ENCODE measurements around the gene BRINP1. TPM values are rescaled to one million over a fixed set of nuclear protein-coding genes. Genes with fewer than 3 reads are reported as not detected.

BRINP1 gene
- total RNA-seq, 2 donors from 2014 or later, result 1.8 to 4.3 TPM

GRCh38 chr9:119366909-119367682 lies 2.1 kb downstream of the BRINP1 start:
- Histone ChIP-seq H3K36me3 (no peaks in the 10 kb centered on the region), H3K27ac (no peak overlapping the region), H3K9me3 (no peaks in the 10 kb centered on the region), H3K4me3 (no peak overlapping the region), H3K27me3 (replicated peaks; ENCODE audit: insufficient read depth) (peaks cover 5% of the 10 kb centered on the region), H3K4me1 (ENCODE audit: control insufficient read depth in 1 of 2, low read depth in 2 of 2) (peaks cover 0 to 12% of the 10 kb centered on the region in 2 donors)
- no peak for ATAC-seq (ENCODE audit: insufficient number of reproducible peaks, low FRiP score, low read depth)
- no peak for DNase-seq (ENCODE audit: low spot score)
- TF ChIP-seq CTCF (IDR thresholded peaks at IDR 0.05), result no peak

GRCh38 chr9:119365291-119366027 lies 3.8 kb downstream of the BRINP1 start:
- Histone ChIP-seq H3K4me1 (ENCODE audit: control insufficient read depth in 1 of 2, low read depth in 2 of 2) (peaks cover 0 to 12% of the 10 kb centered on the region in 2 donors), H3K9me3 (no peaks in the 10 kb centered on the region), H3K4me3 (no peak overlapping the region), H3K27me3 (replicated peaks; ENCODE audit: insufficient read depth) (peaks cover 5% of the 10 kb centered on the region), H3K36me3 (no peaks in the 10 kb centered on the region), H3K27ac (no peak overlapping the region)
- DNase-seq (ENCODE audit: low spot score), result no peak
- TF ChIP-seq CTCF (IDR thresholded peaks at IDR 0.05), result no peak
- no peak for ATAC-seq (ENCODE audit: insufficient number of reproducible peaks, low FRiP score, low read depth)

GRCh38 chr9:119360237-119360636 lies 9.0 kb downstream of the BRINP1 start:
- H3K4me1 ChIP-seq (ENCODE audit: control insufficient read depth in 1 of 2, low read depth in 2 of 2), result no peaks in the 10 kb centered on the region
- no peak for ATAC-seq (ENCODE audit: insufficient number of reproducible peaks, low FRiP score, low read depth)
- no peaks in the 10 kb centered on the region for H3K36me3 ChIP-seq
- H3K4me3 ChIP-seq, result no peak overlapping the region
- no peak overlapping the region for H3K27ac ChIP-seq
- H3K9me3 ChIP-seq, result no peaks in the 10 kb centered on the region
- no peaks in the 10 kb centered on the region for H3K27me3 ChIP-seq (replicated peaks; ENCODE audit: insufficient read depth)
- DNase-seq (ENCODE audit: low spot score), result no peak
- no peak for TF ChIP-seq CTCF (IDR thresholded peaks at IDR 0.05)

GRCh38 chr9:119357336-119358096 lies 11.7 kb downstream of the BRINP1 start:
- no peak for TF ChIP-seq CTCF (IDR thresholded peaks at IDR 0.05)
- ATAC-seq (ENCODE audit: insufficient number of reproducible peaks, low FRiP score, low read depth) (no peak), DNase-seq (ENCODE audit: low spot score) (no peak)
- Histone ChIP-seq H3K27ac (no peak overlapping the region), H3K4me3 (no peak overlapping the region), H3K4me1 (ENCODE audit: control insufficient read depth in 1 of 2, low read depth in 2 of 2) (no peaks in the 10 kb centered on the region), H3K9me3 (no peaks in the 10 kb centered on the region), H3K36me3 (no peaks in the 10 kb centered on the region), H3K27me3 (replicated peaks; ENCODE audit: insufficient read depth) (no peaks in the 10 kb centered on the region)

- H3K4me3 ChIP-seq, result peak overlapping the region; percentile 37
- ATAC-seq (ENCODE audit: insufficient number of reproducible peaks, low FRiP score, low read depth), result no peak
- peaks cover 0 to 10% of the 10 kb centered on the region in 2 donors for H3K4me1 ChIP-seq (ENCODE audit: control insufficient read depth in 1 of 2, low read depth in 2 of 2)
These were observed 19.8 kb downstream of the BRINP1 start for GRCh38 chr9:119349351-119349825.

More at GRCh38 chr9:119349351-119349825, 19.8 kb downstream of the BRINP1 start:
- DNase-seq (ENCODE audit: low spot score), result no peak
- Histone ChIP-seq H3K36me3 (no peaks in the 10 kb centered on the region), H3K27me3 (replicated peaks; ENCODE audit: insufficient read depth) (no peaks in the 10 kb centered on the region), H3K9me3 (no peaks in the 10 kb centered on the region), H3K27ac (no peak overlapping the region)
- TF ChIP-seq CTCF (IDR thresholded peaks at IDR 0.05), result no peak

Data from thoracic aorta (tissue), 2 donors.